Mesenchymal stem cell (in vitro differentiated cells and primary cell): ENCODE measurements around the gene CFP.

Experiments used
- DNase-seq: peaks from one replicate; pipeline ENCODE4 v3.0.0-alpha.2; 2013
- H2AFZ ChIP-seq: one replicate; pipeline ENCODE4 v1.6.1; 2013; ENCODE audit warnings: low read depth, mild to moderate bottlenecking, control low read depth, inconsistent platforms, low read length, moderate library complexity
- H2AK5ac ChIP-seq: 2 replicates; pipeline ENCODE4 v1.6.1; 2013; ENCODE audit warnings: low read length, moderate library complexity, mild to moderate bottlenecking, inconsistent platforms; ENCODE audit not compliant: severe bottlenecking
- H2BK120ac ChIP-seq: one replicate; pipeline ENCODE4 v1.6.1; 2013; ENCODE audit warnings: low read depth, mild to moderate bottlenecking, inconsistent platforms, low read length, moderate library complexity
- H2BK12ac ChIP-seq, 2 experiments: one replicate each; pipeline ENCODE4 v1.6.1; 2013; ENCODE audit warnings: inconsistent platforms in 2 of 2, low read length in 2 of 2, mild to moderate bottlenecking in 2 of 2, moderate library complexity in 2 of 2, control low read depth in 1 of 2
- H2BK15ac ChIP-seq: one replicate; pipeline ENCODE4 v1.6.1; 2013; ENCODE audit warnings: mild to moderate bottlenecking, low read depth, inconsistent platforms; ENCODE audit not compliant: poor library complexity, severe bottlenecking
- H2BK5ac ChIP-seq: 2 replicates; pipeline ENCODE4 v1.6.1; 2013; ENCODE audit warnings: low read depth, mild to moderate bottlenecking, low read length, control low read depth, inconsistent platforms; ENCODE audit not compliant: poor library complexity, severe bottlenecking
- H3K14ac ChIP-seq, 2 experiments: one replicate each; pipeline ENCODE4 v1.6.1; 2013; ENCODE audit warnings: inconsistent platforms in 2 of 2, low read length in 2 of 2, control low read depth in 1 of 2, mild to moderate bottlenecking in 1 of 2, moderate library complexity in 1 of 2
- H3K18ac ChIP-seq, 2 experiments: one replicate each; pipeline ENCODE4 v1.6.1; 2013; ENCODE audit warnings: inconsistent platforms in 2 of 2, low read length in 2 of 2, control low read depth in 1 of 2, low read depth in 1 of 2, mild to moderate bottlenecking in 1 of 2
- H3K23ac ChIP-seq, 2 experiments: one replicate each; pipeline ENCODE4 v1.6.1; 2013; ENCODE audit warnings: inconsistent platforms in 2 of 2, low read length in 2 of 2, mild to moderate bottlenecking in 2 of 2, moderate library complexity in 2 of 2, control low read depth in 1 of 2
- H3K27ac ChIP-seq: 2 replicates; pipeline ENCODE4 v1.5.1; 2013; ENCODE audit warnings: mild to moderate bottlenecking, moderate library complexity, low read length, control low read depth, inconsistent platforms; ENCODE audit not compliant: poor library complexity, severe bottlenecking
- H3K27me3 ChIP-seq, 2 experiments: 2 replicates each; pipeline versions ENCODE4 v1.6.1 to v1.7.0; 2013; ENCODE audit warnings: low read length in 2 of 2, mild to moderate bottlenecking in 2 of 2, moderate library complexity in 2 of 2, control low read depth in 1 of 2, inconsistent platforms in 1 of 2; ENCODE audit not compliant: control insufficient read depth in 1 of 2, insufficient read depth in 1 of 2
- H3K36me3 ChIP-seq, 2 experiments: 2 replicates each; pipeline versions ENCODE4 v1.6.1 to v1.7.0; 2013; ENCODE audit warnings: low read length in 2 of 2, control low read depth in 1 of 2, inconsistent platforms in 1 of 2, low read depth in 1 of 2, mild to moderate bottlenecking in 1 of 2; ENCODE audit not compliant: insufficient read depth in 2 of 2, control insufficient read depth in 1 of 2
- H3K4ac ChIP-seq, 2 experiments: one replicate each; pipeline ENCODE4 v1.6.1; 2013; ENCODE audit warnings: inconsistent platforms in 2 of 2, low read length in 2 of 2, mild to moderate bottlenecking in 2 of 2, moderate library complexity in 2 of 2, control low read depth in 1 of 2, low read depth in 1 of 2
- H3K4me1 ChIP-seq: 2 replicates; pipeline ENCODE4 v1.6.1; 2013; ENCODE audit warnings: low read depth, low read length, control low read depth; ENCODE audit not compliant: control insufficient read depth, insufficient read depth
- H3K4me2 ChIP-seq: 2 replicates; pipeline ENCODE4 v1.6.1; 2013; ENCODE audit warnings: low read length, mild to moderate bottlenecking, inconsistent platforms; ENCODE audit not compliant: poor library complexity, severe bottlenecking
- H3K4me3 ChIP-seq, 2 experiments: 2 replicates each; pipeline versions ENCODE4 v1.5.1 to v1.7.0; 2013; ENCODE audit warnings: low read length in 2 of 2, mild to moderate bottlenecking in 2 of 2, control low read depth in 1 of 2, low read depth in 1 of 2; ENCODE audit not compliant: insufficient read depth in 1 of 2
- H3K79me1 ChIP-seq: replicated peaks from 2 replicates; pipeline ENCODE4 v1.6.1; 2013; ENCODE audit warnings: mild to moderate bottlenecking, control low read depth, low read length, inconsistent platforms; ENCODE audit not compliant: poor library complexity, severe bottlenecking
- H3K9ac ChIP-seq: 2 replicates; pipeline ENCODE4 v1.7.0; 2013; ENCODE audit warnings: mild to moderate bottlenecking, low read length, moderate library complexity
- H3K9me3 ChIP-seq: 2 replicates; pipeline ENCODE4 v1.7.0; 2013; ENCODE audit warnings: mild to moderate bottlenecking, low read length; ENCODE audit not compliant: control insufficient read depth
- H4K8ac ChIP-seq: one replicate; pipeline ENCODE4 v1.6.1; 2013; ENCODE audit warnings: inconsistent platforms, mild to moderate bottlenecking, low read length, moderate library complexity
- H4K91ac ChIP-seq: one replicate; pipeline ENCODE4 v1.6.1; 2013; ENCODE audit warnings: mild to moderate bottlenecking, low read length, inconsistent platforms
- WGBS: methylation state at CpG from one replicate; pipeline ENCODE4 v1.1.7; 2013; ENCODE audit warnings: mixed read lengths; 5-methylcytosine and 5-hydroxymethylcytosine counted together

The CFP gene

DNA sequence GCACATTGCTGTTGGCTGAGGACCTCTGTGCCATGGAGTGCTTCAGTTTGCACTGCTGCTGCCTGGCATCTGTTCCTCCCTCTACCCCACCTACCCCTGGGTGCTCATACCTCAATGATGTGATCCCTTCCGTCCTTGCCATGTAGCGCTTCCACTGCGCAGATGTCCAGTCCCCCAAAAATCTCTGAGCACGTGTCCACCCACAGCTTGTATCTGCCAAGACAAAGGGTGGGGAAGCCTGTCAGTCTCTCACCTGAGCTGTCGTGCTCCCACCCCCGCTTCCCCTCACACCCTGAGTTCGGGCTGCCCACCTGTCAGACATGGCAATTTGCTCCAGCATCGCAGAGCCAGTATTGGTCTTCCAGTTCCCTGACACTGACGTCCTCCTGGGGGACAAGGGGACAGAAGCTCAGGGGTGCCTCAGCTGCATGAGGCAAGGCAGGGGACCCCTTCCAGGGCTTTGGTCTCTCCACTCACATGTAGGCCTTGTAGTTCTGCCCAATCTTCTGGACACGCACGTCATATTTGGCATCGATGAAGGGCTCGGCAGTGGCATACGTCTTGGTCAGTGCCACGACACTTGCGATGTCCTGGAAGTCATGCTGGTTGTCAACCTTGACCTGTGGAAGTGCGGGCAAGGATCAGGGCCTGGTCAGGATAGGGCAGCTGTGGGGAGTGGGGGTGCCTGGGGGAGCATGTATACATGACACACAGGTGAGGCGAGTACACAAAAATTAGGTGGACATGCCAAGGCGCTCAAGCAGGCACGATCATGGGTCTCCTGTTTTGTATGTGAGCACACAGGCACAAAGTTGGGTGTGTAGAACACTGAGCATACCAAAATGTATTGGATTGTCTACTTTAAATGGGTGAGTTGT is 53.5 kb downstream of the CFP start:
- H3K9me3 ChIP-seq: peaks cover 2% of the 10 kb centered on the region
- no peak overlapping the region for H2BK15ac ChIP-seq
- no peak overlapping the region for H2BK120ac ChIP-seq
- H3K9ac ChIP-seq: no peak overlapping the region
- peaks cover 8% of the 10 kb centered on the region for H3K79me1 ChIP-seq
- no peak overlapping the region for H3K27ac ChIP-seq
- H3K36me3 ChIP-seq: peaks cover 8% of the 10 kb centered on the region in 2 experiments
- no peak overlapping the region for H3K14ac ChIP-seq
- H3K27me3 ChIP-seq: no peaks in the 10 kb centered on the region
- 98% methylated on average over 19 of the region's 20 CpGs for WGBS
- DNase-seq: no peak
- no peak overlapping the region for H3K18ac ChIP-seq
- no peak overlapping the region for H2AK5ac ChIP-seq
- H4K8ac ChIP-seq: no peak overlapping the region
- no peak overlapping the region for H4K91ac ChIP-seq
- no peak overlapping the region for H3K4me2 ChIP-seq
- no peak overlapping the region for H3K4me3 ChIP-seq
- H2AFZ ChIP-seq: no peak overlapping the region
- H2BK12ac ChIP-seq: peak overlapping the region in 1 of 2 experiments; percentile 73
- no peak overlapping the region for H2BK5ac ChIP-seq
- no peak overlapping the region for H3K23ac ChIP-seq
- no peak overlapping the region for H3K4ac ChIP-seq
- peaks cover 21% of the 10 kb centered on the region for H3K4me1 ChIP-seq

DNA sequence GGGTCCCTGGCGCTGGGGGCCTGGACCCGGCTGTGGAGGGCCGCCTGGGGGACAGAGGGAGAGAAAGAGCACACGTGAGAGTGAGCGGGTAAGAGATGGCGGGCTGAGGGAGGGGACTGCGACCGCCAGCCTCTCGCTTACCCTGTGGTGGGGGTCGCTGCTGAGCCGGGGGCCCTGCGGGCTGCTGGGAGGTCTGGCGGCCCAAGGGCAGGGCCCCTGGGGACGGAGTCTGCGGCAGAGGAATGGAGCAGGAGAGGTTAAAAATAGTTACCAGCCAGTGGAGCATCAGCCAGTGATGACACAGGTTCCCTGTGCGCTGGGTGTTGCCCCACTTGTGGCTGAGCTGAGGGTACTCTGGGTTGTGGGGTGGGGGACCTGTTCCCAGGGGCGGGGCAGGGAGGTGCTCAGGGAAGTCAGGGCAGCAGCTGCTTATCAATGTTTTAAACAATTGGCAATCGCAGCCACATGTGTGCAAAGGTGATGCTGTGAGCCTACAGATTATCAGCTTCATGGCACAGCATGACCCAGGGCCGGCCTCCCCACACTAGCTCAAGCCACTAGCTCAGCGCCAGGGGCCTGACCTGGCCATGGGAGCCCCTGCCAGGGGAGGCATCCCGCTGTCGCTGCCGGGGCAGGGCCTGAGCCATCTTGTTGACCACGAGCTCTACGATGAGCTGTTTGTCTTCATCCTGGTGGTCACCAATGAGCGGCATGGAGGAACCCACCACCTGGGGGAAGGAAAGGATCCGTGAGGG is 55.0 kb downstream of the CFP start:
- H3K27ac ChIP-seq: no peak overlapping the region
- peaks cover 2% of the 10 kb centered on the region for H3K9me3 ChIP-seq
- H3K18ac ChIP-seq: peak overlapping the region; percentile 87 to 92
- H3K4me1 ChIP-seq: peaks cover 20% of the 10 kb centered on the region
- peak overlapping the region in 1 of 2 experiments; percentile 88 for H2BK12ac ChIP-seq
- 38% methylated on average over 25 of the region's 27 CpGs for WGBS
- peak; percentile 48 for DNase-seq
- H4K91ac ChIP-seq: peak overlapping the region; percentile 95
- H2BK15ac ChIP-seq: peak overlapping the region; percentile 98
- no peak overlapping the region for H3K9ac ChIP-seq
- H2AK5ac ChIP-seq: no peak overlapping the region
- H3K27me3 ChIP-seq: no peaks in the 10 kb centered on the region
- peak overlapping the region; percentile 94 for H2BK120ac ChIP-seq
- peaks cover 11% of the 10 kb centered on the region for H3K79me1 ChIP-seq
- no peak overlapping the region for H3K23ac ChIP-seq
- peak overlapping the region; percentile 83 to 94 for H3K4ac ChIP-seq
- peak overlapping the region in 1 of 2 experiments; percentile 35 for H3K14ac ChIP-seq
- peak overlapping the region in 1 of 2 experiments; percentile 58 for H3K4me3 ChIP-seq
- H2AFZ ChIP-seq: peak overlapping the region; percentile 39
- H4K8ac ChIP-seq: peak overlapping the region; percentile 98
- H2BK5ac ChIP-seq: no peak overlapping the region
- H3K36me3 ChIP-seq: peaks cover 16 to 17% of the 10 kb centered on the region in 2 experiments
- peak overlapping the region; percentile 65 for H3K4me2 ChIP-seq

DNA sequence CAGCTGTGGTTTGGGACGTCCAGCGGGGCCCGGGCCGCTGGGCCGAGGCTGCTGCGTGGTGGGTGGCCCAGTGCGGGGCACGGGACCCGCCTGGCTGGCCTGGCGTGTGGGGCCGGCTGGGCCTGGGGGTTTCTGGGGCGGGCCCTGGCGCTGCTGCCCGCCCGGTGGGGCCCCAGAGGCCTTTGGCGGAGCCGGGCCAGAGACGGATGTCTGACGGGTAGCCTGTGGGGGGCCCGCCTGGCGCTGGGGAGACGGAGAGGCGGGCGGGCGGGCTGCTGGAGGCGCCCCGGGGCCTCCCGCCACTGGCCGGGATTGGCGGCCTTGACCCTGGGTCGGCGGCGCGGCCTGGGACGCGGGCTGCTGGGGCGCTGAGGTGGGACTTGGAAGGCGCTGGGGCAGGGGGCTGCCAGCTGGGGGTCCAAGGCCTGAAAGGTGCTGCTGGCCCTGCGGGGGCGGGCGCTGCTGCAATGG is 55.6 kb downstream of the CFP start:
- no peak overlapping the region for H2AK5ac ChIP-seq
- peak overlapping the region; percentile 95 for H4K91ac ChIP-seq
- H3K27ac ChIP-seq: peak overlapping the region; percentile 68
- peak overlapping the region; percentile 39 for H2AFZ ChIP-seq
- H3K4ac ChIP-seq: peak overlapping the region; percentile 83 to 94
- H3K9me3 ChIP-seq: peaks cover 2% of the 10 kb centered on the region
- peaks cover 20 to 23% of the 10 kb centered on the region in 2 experiments for H3K36me3 ChIP-seq
- H3K9ac ChIP-seq: peak overlapping the region; percentile 59
- H3K4me2 ChIP-seq: peak overlapping the region; percentile 65
- H2BK5ac ChIP-seq: no peak overlapping the region
- peak; percentile 41 for DNase-seq
- peak overlapping the region in 1 of 2 experiments; percentile 58 for H3K4me3 ChIP-seq
- peaks cover 19% of the 10 kb centered on the region for H3K4me1 ChIP-seq
- WGBS: 4% methylated on average over 5 of the region's 41 CpGs
- peak overlapping the region; percentile 98 for H2BK15ac ChIP-seq
- no peaks in the 10 kb centered on the region for H3K27me3 ChIP-seq
- H3K18ac ChIP-seq: peak overlapping the region; percentile 92 to 93
- H3K79me1 ChIP-seq: peaks cover 11% of the 10 kb centered on the region
- peak overlapping the region; percentile 94 for H2BK120ac ChIP-seq
- H4K8ac ChIP-seq: peak overlapping the region; percentile 98
- H2BK12ac ChIP-seq: peak overlapping the region in 1 of 2 experiments; percentile 88
- no peak overlapping the region for H3K23ac ChIP-seq
- H3K14ac ChIP-seq: peak overlapping the region in 1 of 2 experiments; percentile 84
